GM19099 (cell line): ENCODE measurements around the gene FAM237B.

Experiments
- POLR2A ChIP-seq: IDR thresholded peaks from 3 replicates; pipeline ENCODE4 v1.6.1; 2011; ENCODE audit warnings: low read depth; ENCODE audit not compliant: insufficient read length; ENCODE audit errors: extremely low read depth

Gene FAM237B

GRCh38 chr7:90311175-90311574, 9.9 kb downstream of the FAM237B start:
- no peak for TF ChIP-seq POLR2A

GRCh38 chr7:90309872-90310271, 11.2 kb downstream of the FAM237B start:
- TF ChIP-seq POLR2A: no peak

GRCh38 chr7:90303241-90303640, 17.9 kb downstream of the FAM237B start:
- no peak for TF ChIP-seq POLR2A

- no peak for TF ChIP-seq POLR2A
These were observed 22.7 kb downstream of the FAM237B start for GRCh38 chr7:90298145-90299038.

- TF ChIP-seq POLR2A: no peak
These were observed 30.6 kb downstream of the FAM237B start for GRCh38 chr7:90290244-90291113.

- no peak for TF ChIP-seq POLR2A
These were observed 33.0 kb downstream of the FAM237B start for GRCh38 chr7:90288154-90288553.

- TF ChIP-seq POLR2A: no peak
These were observed 44.9 kb downstream of the FAM237B start for GRCh38 chr7:90276033-90276728.

GRCh38 chr7:90274161-90274560, 46.9 kb downstream of the FAM237B start:
- TF ChIP-seq POLR2A: no peak

GRCh38 chr7:90272242-90272641, 48.9 kb downstream of the FAM237B start:
- no peak for TF ChIP-seq POLR2A

GRCh38 chr7:90271753-90272152, 49.4 kb downstream of the FAM237B start:
- TF ChIP-seq POLR2A: no peak

- TF ChIP-seq POLR2A: no peak
These were observed 50.5 kb downstream of the FAM237B start for GRCh38 chr7:90270431-90271178.

GRCh38 chr7:90269163-90269562, 51.9 kb downstream of the FAM237B start:
- TF ChIP-seq POLR2A: no peak

GRCh38 chr7:90267263-90267858, 53.7 kb downstream of the FAM237B start:
- no peak for TF ChIP-seq POLR2A

- TF ChIP-seq POLR2A: no peak
These were observed 54.3 kb downstream of the FAM237B start for GRCh38 chr7:90266808-90267207.
